Transverse colon (tissue), 4 donors: ENCODE data around the gene DPP4. TPM values are rescaled to one million over a fixed set of nuclear protein-coding genes. Genes with fewer than 3 reads are reported as not detected.
A peak's percentile ranks its signal among the peaks of the same experiment; 100 is the strongest.

Experiments
- DNase-seq: peaks from one replicate; pipeline ENCODE4 v3.0.0-alpha.2; 2019
- H3K27ac ChIP-seq, 4 donors: fragments of 200-600 bp; sonication (generic); 2 replicates each; pipeline ENCODE4 v1.5.1; 2016 to 2018; ENCODE audit warnings: inconsistent platforms in 4 of 4
- H3K27me3 ChIP-seq: fragments of 200-600 bp; sonication (generic); 2 replicates; pipeline ENCODE4 v1.5.1; 2017; ENCODE audit warnings: inconsistent platforms
- H3K36me3 ChIP-seq, 4 donors: fragments of 200-600 bp; sonication (generic); 2 replicates each; pipeline ENCODE4 v1.5.1; 2017 to 2019; ENCODE audit warnings: inconsistent platforms in 4 of 4
- H3K4me1 ChIP-seq, 4 donors: fragments of 200-600 bp; sonication (generic); 2 replicates each; pipeline ENCODE4 v1.5.1; 2017 to 2020; ENCODE audit warnings: inconsistent platforms in 4 of 4
- H3K4me3 ChIP-seq, 4 donors: fragments of 200-600 bp; sonication (generic); 1 replicate in 1 of 4; 2 replicates in 3 of 4; pipeline versions ENCODE4 v1.5.1 to v1.6.1; 2017 to 2019; ENCODE audit warnings: inconsistent platforms in 4 of 4
- H3K9me3 ChIP-seq, 2 donors: fragments of 200-600 bp; sonication (generic); 2 replicates each; pipeline ENCODE4 v1.5.1; 2017 to 2019; ENCODE audit warnings: inconsistent platforms in 2 of 2
- EP300 ChIP-seq: sonication (generic); formaldehyde crosslinking; IDR thresholded peaks from one replicate; pipeline ENCODE4 v1.6.1; 2017; ENCODE audit warnings: antibody characterized with exemption, low read depth
- POLR2A ChIP-seq: fragments of 450-650 bp; IDR thresholded peaks from one replicate; pipeline ENCODE4 v1.6.1; 2016; ENCODE audit warnings: antibody characterized with exemption, mild to moderate bottlenecking, moderate library complexity
- POLR2AphosphoS5 ChIP-seq, 3 donors: sonication (generic); formaldehyde crosslinking; IDR thresholded peaks; one replicate each; pipeline ENCODE4 v1.6.1; 2016; ENCODE audit warnings: antibody characterized with exemption in 3 of 3
- WGBS, 2 donors: methylation state at CpG; one replicate each; pipeline ENCODE4 v1.1.5; 2018; ENCODE audit warnings: low coverage in 1 of 2; 5-methylcytosine and 5-hydroxymethylcytosine counted together
- in situ Hi-C, 4 donors: fragments of 200-750 bp; cut with MboI; loops; one replicate each; pipeline versions ENCODE4 v1.15.0 to v1.15.1; 2017; ENCODE audit warnings: low sequenced_read_pairs in 3 of 4, low pct_ligation_motif_present in 1 of 4, low pct_unique_long_range_greater_than_20kb in 1 of 4
- intact Hi-C: fragments of 100-400 bp; cut with DNase I; formaldehyde crosslinking; loops from one replicate; pipeline ENCODE4 v1.15.1; 2023; ENCODE audit warnings: low total_unique reads
- total RNA-seq, 4 donors: library from RNA; depleted of rRNA; stranded (reverse); fragments of >200 nt; gene quantifications; one replicate each; pipeline ENCODE4 v1.1.0, GENCODE V29; 2016
- TF ChIP-seq, protein P1 (sequence below), 5 experiments: fragments of 200-600 bp in 3 of 5; fragments of 450-650 bp in 2 of 5; sonication (generic) in 3 of 5; IDR thresholded peaks; 1 replicate in 2 of 5; 2 replicates in 3 of 5; pipeline ENCODE4 v1.5.1; 2016 to 2017; ENCODE audit warnings: antibody characterized with exemption in 5 of 5, inconsistent platforms in 3 of 5, mild to moderate bottlenecking in 2 of 5, moderate library complexity in 1 of 5

DPP4 gene
- total RNA-seq, 4 donors from 2014 or later, result 1.6 to 12.7 (median 7.0) TPM

DNA sequence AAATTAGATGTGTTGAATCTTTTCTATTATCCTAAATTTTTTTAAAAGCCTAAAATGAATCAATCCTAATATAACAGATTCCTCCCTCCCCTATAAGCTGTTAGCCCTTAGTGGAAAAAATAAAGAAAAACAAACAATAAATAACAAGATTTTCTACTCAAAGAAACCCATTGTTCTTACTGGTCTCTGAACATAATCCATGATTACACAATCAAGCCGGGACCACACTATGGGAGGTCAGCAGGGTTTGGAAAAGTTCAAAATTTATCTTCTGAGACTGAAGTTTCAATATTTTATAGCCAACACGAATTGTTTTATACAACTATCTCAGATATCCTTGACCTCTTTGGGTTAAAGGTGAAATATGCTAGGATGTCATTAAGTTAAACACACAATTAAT lies 57.9 kb downstream of the DPP4 start:
- 68% methylated on average over 2 of the region's 2 CpGs for WGBS, 2 donors
- H3K4me3 ChIP-seq, result no peak overlapping the region
- intact Hi-C loops, result no loop called here
- in situ Hi-C loops, result no loop called here
- H3K36me3 ChIP-seq, result no peaks in the 10 kb centered on the region
- TF ChIP-seq POLR2A (no peak), EP300 (no peak), POLR2AphosphoS5 (IDR thresholded peaks at IDR 0.05) (no peak)
- TF ChIP-seq, protein P1, sequence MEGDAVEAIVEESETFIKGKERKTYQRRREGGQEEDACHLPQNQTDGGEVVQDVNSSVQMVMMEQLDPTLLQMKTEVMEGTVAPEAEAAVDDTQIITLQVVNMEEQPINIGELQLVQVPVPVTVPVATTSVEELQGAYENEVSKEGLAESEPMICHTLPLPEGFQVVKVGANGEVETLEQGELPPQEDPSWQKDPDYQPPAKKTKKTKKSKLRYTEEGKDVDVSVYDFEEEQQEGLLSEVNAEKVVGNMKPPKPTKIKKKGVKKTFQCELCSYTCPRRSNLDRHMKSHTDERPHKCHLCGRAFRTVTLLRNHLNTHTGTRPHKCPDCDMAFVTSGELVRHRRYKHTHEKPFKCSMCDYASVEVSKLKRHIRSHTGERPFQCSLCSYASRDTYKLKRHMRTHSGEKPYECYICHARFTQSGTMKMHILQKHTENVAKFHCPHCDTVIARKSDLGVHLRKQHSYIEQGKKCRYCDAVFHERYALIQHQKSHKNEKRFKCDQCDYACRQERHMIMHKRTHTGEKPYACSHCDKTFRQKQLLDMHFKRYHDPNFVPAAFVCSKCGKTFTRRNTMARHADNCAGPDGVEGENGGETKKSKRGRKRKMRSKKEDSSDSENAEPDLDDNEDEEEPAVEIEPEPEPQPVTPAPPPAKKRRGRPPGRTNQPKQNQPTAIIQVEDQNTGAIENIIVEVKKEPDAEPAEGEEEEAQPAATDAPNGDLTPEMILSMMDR (IDR thresholded peaks at IDR 0.05), result no peak
- H3K4me1 ChIP-seq, result peaks cover 0 to 14% (median 8%) of the 10 kb centered on the region in 4 donors
- H3K27ac ChIP-seq, result no peak overlapping the region
- no peaks in the 10 kb centered on the region for H3K9me3 ChIP-seq
- no peaks in the 10 kb centered on the region for H3K27me3 ChIP-seq
- no peak for DNase-seq

GRCh38 chr2:162014751-162015150 lies 59.3 kb downstream of the DPP4 start:
- TF ChIP-seq POLR2A, result no peak
- TF ChIP-seq EP300, result no peak
- TF ChIP-seq, protein P1 (IDR thresholded peaks at IDR 0.05), result no peak
- TF ChIP-seq POLR2AphosphoS5 (IDR thresholded peaks at IDR 0.05), result no peak
- WGBS, 2 donors, result 63 to 73% methylated on average over 6 of the region's 6 CpGs
- Histone ChIP-seq H3K9me3 (no peaks in the 10 kb centered on the region), H3K27ac (peak overlapping the region in 1 of 4 donors; percentile 4), H3K4me3 (no peak overlapping the region), H3K4me1 (peaks cover 0 to 14% (median 8%) of the 10 kb centered on the region in 4 donors), H3K36me3 (no peaks in the 10 kb centered on the region), H3K27me3 (no peaks in the 10 kb centered on the region)
- intact Hi-C loops (loop anchor here (5.0 kb wide), 1 partner anchor 113 kb away; no protein-coding TSS in a partner anchor), in situ Hi-C loops (no loop called here)
- DNase-seq, result no peak

GRCh38 chr2:162013514-162014475 lies 60.2 kb downstream of the DPP4 start:
- in situ Hi-C loops (no loop called here), intact Hi-C loops (loop anchor here (5.0 kb wide), 1 partner anchor 114 kb away; no protein-coding TSS in a partner anchor)
- DNase-seq, result no peak
- peak overlapping the region in 3 of 4 donors; percentile 4 to 31 (median 7) for H3K27ac ChIP-seq
- H3K36me3 ChIP-seq, result no peaks in the 10 kb centered on the region
- 56 to 79% methylated on average over 9 of the region's 9 CpGs for WGBS, 2 donors
- no peaks in the 10 kb centered on the region for H3K27me3 ChIP-seq
- TF ChIP-seq, protein P1 (IDR thresholded peaks at IDR 0.05), result no peak
- no peak for TF ChIP-seq EP300
- no peak for TF ChIP-seq POLR2A
- no peak for TF ChIP-seq POLR2AphosphoS5 (IDR thresholded peaks at IDR 0.05)
- no peaks in the 10 kb centered on the region for H3K9me3 ChIP-seq
- peaks cover 0 to 14% (median 8%) of the 10 kb centered on the region in 4 donors for H3K4me1 ChIP-seq
- no peak overlapping the region for H3K4me3 ChIP-seq

DNA sequence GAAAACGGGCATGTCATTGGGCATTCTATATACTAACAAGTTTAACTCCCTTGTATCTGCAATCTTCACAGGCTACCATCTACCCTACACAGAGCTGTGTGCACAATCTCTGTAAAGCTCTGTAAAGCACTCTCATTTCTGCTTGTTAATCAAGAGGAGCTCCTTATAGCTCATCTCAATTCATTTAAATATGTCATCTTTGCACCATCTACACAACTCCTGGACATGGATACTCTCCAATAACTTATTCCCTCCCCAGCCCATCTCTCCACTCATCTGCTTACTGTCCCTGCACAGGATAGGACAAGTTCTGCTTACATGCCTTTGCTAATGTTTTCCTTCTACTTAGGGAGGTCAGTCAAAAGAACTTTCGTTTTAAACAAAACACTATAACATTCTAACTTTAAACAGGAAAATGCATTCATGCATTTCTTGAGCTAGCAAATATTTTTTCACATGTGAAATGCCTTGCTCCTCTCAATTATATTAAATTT lies 61.4 kb downstream of the DPP4 start:
- in situ Hi-C loops, result no loop called here
- Histone ChIP-seq H3K36me3 (no peaks in the 10 kb centered on the region), H3K4me1 (peaks cover 0 to 14% (median 8%) of the 10 kb centered on the region in 4 donors), H3K27ac (peak overlapping the region in 3 of 4 donors; percentile 0 to 31 (median 7)), H3K27me3 (no peaks in the 10 kb centered on the region), H3K9me3 (no peaks in the 10 kb centered on the region), H3K4me3 (no peak overlapping the region)
- DNase-seq, result no peak
- TF ChIP-seq EP300 (no peak), POLR2AphosphoS5 (IDR thresholded peaks at IDR 0.05) (no peak), POLR2A (no peak)
- TF ChIP-seq, protein P1 (IDR thresholded peaks at IDR 0.05), result no peak
- WGBS, 2 donors, result 31 to 34% methylated on average over 2 of the region's 2 CpGs
- intact Hi-C loops, result loop anchor here (5.0 kb wide), 1 partner anchor 115 kb away; no protein-coding TSS in a partner anchor
